Liver (tissue), 3 donors: ENCODE data around the gene UBR3.

Source experiments
- CTCF ChIP-seq: fragments of 150-350 bp; IDR thresholded peaks from 2 replicates; pipeline ENCODE4 v1.5.1; 2017; ENCODE audit warnings: improper control_type of control experiment, low read depth, low read length; ENCODE audit not compliant: missing input control
- RAD21 ChIP-seq, 2 donors: IDR thresholded peaks; 2 replicates each; pipeline ENCODE4 v1.6.1; 2016; ENCODE audit warnings: antibody characterized with exemption in 2 of 2, mild to moderate bottlenecking in 2 of 2
- TAF1 ChIP-seq: conservative IDR thresholded peaks from 2 replicates; pipeline ENCODE4 v1.6.1; 2016; ENCODE audit warnings: antibody characterized with exemption, mild to moderate bottlenecking
- donor health status: healthy.
- donor health status: healthy.

- TF ChIP-seq RAD21 (IDR thresholded peaks at IDR 0.05) (no peak), CTCF (no peak), TAF1 (no peak)
Observed at GRCh38 chr2:170098626-170099312, 271.5 kb downstream of the UBR3 start.
